IMR-90 (cell line): ENCODE results near the gene NF1. TPM values are rescaled to one million over a fixed set of nuclear protein-coding genes. Genes with fewer than 3 reads are reported as not detected.

Experiments used
- ATAC-seq: fragments of 200-7000 bp; cut with Tn5 transposase; 2 replicates; pipeline ENCODE4 v1.9.1; 2020; ENCODE audit warnings: low read depth, mild to moderate bottlenecking, moderate library complexity
- BruUV-seq: library from RNA; stranded (reverse); fragments of 400-500 nt; replicated peaks from 2 replicates; lab custom pipeline; 2021; lab: Mats Ljungman, UMichigan
- CTCF ChIA-PET: fragments of 300-600 bp; formaldehyde crosslinking; extraction: SDS; loops from one replicate; lab custom pipeline; 2021; ENCODE audit warnings: antibody characterized with exemption; lab: Yijun Ruan, JAX
- POLR2A ChIA-PET: fragments of 300-600 bp; sonication (Branson Sonifier 250); formaldehyde crosslinking; loops from one replicate; lab custom pipeline; 2022; ENCODE audit warnings: antibody characterized with exemption; ENCODE audit not compliant: unreplicated experiment; lab: Charles Lee
- DNase-seq: peaks from one replicate; pipeline ENCODE4 v3.0.0; 2013
- H2AFZ ChIP-seq: replicated peaks from 2 replicates; pipeline ENCODE3; 2013; ENCODE audit warnings: low read length, mild to moderate bottlenecking; ENCODE audit not compliant: poor library complexity
- H2AK5ac ChIP-seq: 2 replicates; pipeline ENCODE4 v1.6.1; 2013; ENCODE audit warnings: low read depth, low read length, inconsistent platforms
- H2AK9ac ChIP-seq: replicated peaks from 2 replicates; pipeline ENCODE3; 2013; ENCODE audit warnings: mild to moderate bottlenecking, low read depth, low read length, moderate library complexity; ENCODE audit not compliant: poor library complexity
- H2BK120ac ChIP-seq: 2 replicates; pipeline ENCODE4 v1.6.1; 2013; ENCODE audit warnings: low read depth, low read length, inconsistent platforms
- H2BK15ac ChIP-seq: 3 replicates; pipeline ENCODE4 v1.6.1; 2013; ENCODE audit warnings: low read depth, low read length, inconsistent platforms
- H2BK20ac ChIP-seq: 2 replicates; pipeline ENCODE4 v1.6.1; 2013; ENCODE audit warnings: low read depth, mild to moderate bottlenecking, inconsistent platforms, low read length, moderate library complexity
- H2BK5ac ChIP-seq: 2 replicates; pipeline ENCODE4 v1.6.1; 2013; ENCODE audit warnings: mild to moderate bottlenecking, low read depth, low read length, inconsistent platforms; ENCODE audit not compliant: poor library complexity, severe bottlenecking
- H3K14ac ChIP-seq: replicated peaks from 2 replicates; pipeline ENCODE4 v1.6.1; 2013; ENCODE audit warnings: low read depth, low read length, inconsistent platforms
- H3K18ac ChIP-seq: 2 replicates; pipeline ENCODE4 v1.6.1; 2013; ENCODE audit warnings: low read depth, low read length, control low read depth
- H3K23ac ChIP-seq: 2 replicates; pipeline ENCODE4 v1.6.1; 2013; ENCODE audit warnings: low read depth, low read length, inconsistent platforms
- H3K27ac ChIP-seq: 2 replicates; pipeline ENCODE4 v1.5.1; 2013; ENCODE audit warnings: mild to moderate bottlenecking, control low read depth, low read length; ENCODE audit not compliant: insufficient read depth
- H3K27me3 ChIP-seq: 2 replicates; pipeline ENCODE4 v1.6.1; 2013; ENCODE audit warnings: low read length; ENCODE audit not compliant: control insufficient read depth, insufficient read depth
- H3K36me3 ChIP-seq: 2 replicates; pipeline ENCODE4 v1.6.1; 2013; ENCODE audit warnings: low read length, mixed read lengths; ENCODE audit not compliant: control insufficient read depth, insufficient read depth
- H3K4ac ChIP-seq: 2 replicates; pipeline ENCODE4 v1.6.1; 2013; ENCODE audit warnings: low read depth, low read length, inconsistent platforms
- H3K4me1 ChIP-seq: 2 replicates; pipeline ENCODE4 v1.6.1; 2013; ENCODE audit warnings: low read length, mixed read lengths; ENCODE audit not compliant: control insufficient read depth, insufficient read depth
- H3K4me2 ChIP-seq: 2 replicates; pipeline ENCODE4 v1.6.1; 2013; ENCODE audit warnings: low read depth, mild to moderate bottlenecking, control low read depth, low read length, moderate library complexity
- H3K4me3 ChIP-seq: 2 replicates; pipeline ENCODE4 v1.5.1; 2013; ENCODE audit warnings: low read depth, mild to moderate bottlenecking, control low read depth, low read length, moderate library complexity; ENCODE audit not compliant: insufficient read depth
- H3K56ac ChIP-seq: 2 replicates; pipeline ENCODE4 v1.6.1; 2013; ENCODE audit warnings: low read length, inconsistent platforms; ENCODE audit not compliant: insufficient read depth; ENCODE audit errors: extremely low read depth
- H3K79me1 ChIP-seq, 2 experiments: 2 replicates each; pipeline ENCODE4 v1.6.1; 2013; ENCODE audit warnings: low read length in 2 of 2, inconsistent platforms in 1 of 2, low read depth in 1 of 2
- H3K9ac ChIP-seq: 2 replicates; pipeline ENCODE4 v1.6.1; 2013; ENCODE audit warnings: low read depth, low read length, control low read depth
- H3K9me1 ChIP-seq: 2 replicates; pipeline ENCODE4 v1.6.1; 2013; ENCODE audit warnings: low read length, inconsistent platforms; ENCODE audit not compliant: insufficient read depth
- H3K9me3 ChIP-seq: 2 replicates; pipeline ENCODE4 v1.6.1; 2013; ENCODE audit warnings: low read length; ENCODE audit not compliant: control insufficient read depth, insufficient read depth
- H4K20me1 ChIP-seq: 2 replicates; pipeline ENCODE4 v1.6.1; 2013; ENCODE audit warnings: low read length, inconsistent platforms; ENCODE audit not compliant: insufficient read depth
- H4K5ac ChIP-seq: 2 replicates; pipeline ENCODE4 v1.6.1; 2013; ENCODE audit warnings: mild to moderate bottlenecking, low read depth, low read length, control low read depth
- H4K8ac ChIP-seq, 2 experiments: 2 replicates each; pipeline ENCODE4 v1.6.1; 2013; ENCODE audit warnings: low read depth in 2 of 2, low read length in 2 of 2, control low read depth in 1 of 2, inconsistent platforms in 1 of 2
- H4K91ac ChIP-seq: 2 replicates; pipeline ENCODE4 v1.6.1; 2013; ENCODE audit warnings: low read depth, low read length, inconsistent platforms; ENCODE audit not compliant: insufficient read depth
- BHLHE40 ChIP-seq: fragments of 150-350 bp; IDR thresholded peaks from 2 replicates; pipeline ENCODE4 v1.6.1; 2016; ENCODE audit warnings: mild to moderate bottlenecking, low read depth, low read length
- CEBPB ChIP-seq: IDR thresholded peaks from 2 replicates; pipeline ENCODE4 v1.6.1; 2012; ENCODE audit warnings: low read depth, low read length, improper control_type of control experiment
- CHD1 ChIP-seq: IDR thresholded peaks from 2 replicates; pipeline ENCODE4 v1.6.1; 2012; ENCODE audit warnings: low read depth, low read length, improper control_type of control experiment
- CTCF ChIP-seq: conservative IDR thresholded peaks from 2 replicates; pipeline ENCODE4 v1.5.1; 2012; ENCODE audit warnings: mild to moderate bottlenecking, low read depth, low read length, improper control_type of control experiment
- ELK1 ChIP-seq: fragments of 150-350 bp; IDR thresholded peaks from 2 replicates; pipeline ENCODE4 v1.6.1; 2016; ENCODE audit warnings: low read depth, mild to moderate bottlenecking, low read length, moderate library complexity, borderline replicate concordance
- FOS ChIP-seq: fragments of 150-350 bp; IDR thresholded peaks from 2 replicates; pipeline ENCODE4 v1.6.1; 2016; ENCODE audit warnings: low read depth, low read length
- MAFK ChIP-seq: IDR thresholded peaks from 2 replicates; pipeline ENCODE4 v1.6.1; 2012; ENCODE audit warnings: low read depth, low read length, improper control_type of control experiment
- MAZ ChIP-seq: IDR thresholded peaks from 2 replicates; pipeline ENCODE4 v1.6.1; 2012; ENCODE audit warnings: low read depth, mild to moderate bottlenecking, low read length, improper control_type of control experiment, moderate library complexity, borderline replicate concordance
- MXI1 ChIP-seq: IDR thresholded peaks from 2 replicates; pipeline ENCODE4 v1.6.1; 2012; ENCODE audit warnings: low read depth, mild to moderate bottlenecking, low read length, moderate library complexity, borderline replicate concordance
- NFE2L2 ChIP-seq: fragments of 150-350 bp; IDR thresholded peaks from 2 replicates; pipeline ENCODE4 v1.6.1; 2016; ENCODE audit warnings: low read depth, mild to moderate bottlenecking, low read length
- POLR2A ChIP-seq: IDR thresholded peaks from 2 replicates; pipeline ENCODE4 v1.6.1; 2012; ENCODE audit warnings: mild to moderate bottlenecking, low read depth, low read length
- RAD21 ChIP-seq: IDR thresholded peaks from 2 replicates; pipeline ENCODE4 v1.6.1; 2012; ENCODE audit warnings: low read length, improper control_type of control experiment
- RCOR1 ChIP-seq: IDR thresholded peaks from 2 replicates; pipeline ENCODE4 v1.6.1; 2012; ENCODE audit warnings: mild to moderate bottlenecking, low read length, improper control_type of control experiment; ENCODE audit not compliant: insufficient replicate concordance
- RFX5 ChIP-seq: IDR thresholded peaks from 2 replicates; pipeline ENCODE4 v1.8.0; 2012; ENCODE audit warnings: low read depth, mild to moderate bottlenecking, low read length, moderate library complexity
- SMC3 ChIP-seq: fragments of 150-350 bp; IDR thresholded peaks from 2 replicates; pipeline ENCODE4 v1.6.1; 2016; ENCODE audit warnings: low read depth, mild to moderate bottlenecking, antibody characterized with exemption, low read length, moderate library complexity
- USF2 ChIP-seq: fragments of 150-350 bp; IDR thresholded peaks from 2 replicates; pipeline ENCODE4 v1.6.1; 2017; ENCODE audit warnings: mild to moderate bottlenecking, antibody characterized with exemption, low read length, low read depth
- WGBS, 2 experiments: methylation state at CpG; one replicate each; pipeline versions ENCODE4 v1.1.5 to v1.1.7; 2013; ENCODE audit warnings: missing lambda C conversion rate in 2 of 2; ENCODE audit not compliant: insufficient read length in 1 of 2; ENCODE audit errors: extremely low coverage in 2 of 2; 5-methylcytosine and 5-hydroxymethylcytosine counted together
- dilution Hi-C: fragments of 300-500 bp; cut with HindIII; formaldehyde crosslinking; loops from one replicate; pipeline ENCODE4 v1.14.3; 2018; ENCODE audit warnings: low sequenced_read_pairs; ENCODE audit not compliant: unreplicated experiment
- in situ Hi-C: fragments of 300-500 bp; cut with MboI; formaldehyde crosslinking; loops from 3 replicates; pipeline ENCODE4 v1.14.3; 2019; ENCODE audit warnings: low sequenced_read_pairs, inconsistent platforms, mixed read lengths
- intact Hi-C: fragments of 100-400 bp; cut with micrococcal nuclease; formaldehyde crosslinking; loops from 2 replicates; pipeline ENCODE4 v1.10.0; 2022
- polyA plus RNA-seq, 3 experiments: library from polyadenylated mRNA; depleted of rRNA; stranded (reverse); fragments of >200 nt; gene quantifications; 2 replicates each; pipeline ENCODE4 v1.2.3, GENCODE V29; 2012; ENCODE audit warnings: low replicate concordance in 1 of 3
- total RNA-seq: library from RNA; depleted of rRNA; stranded (reverse); fragments of >200 nt; gene quantifications from 2 replicates; pipeline ENCODE4 v1.2.3, GENCODE V29; 2012

Gene NF1
- total and polyA plus RNA-seq, 2 of the 4 experiments (the other 2 are of a cell fraction) = 17.9 to 48.6 TPM

GRCh38 chr17:31144836-31145235 lies 50.1 kb downstream of the NF1 start:
- Histone ChIP-seq H3K4me2 (no peak overlapping the region), H4K5ac (no peak overlapping the region), H2BK20ac (no peak overlapping the region), H2AK9ac (no peak overlapping the region), H3K4me3 (no peak overlapping the region), H4K8ac (no peak overlapping the region), H3K18ac (no peak overlapping the region), H3K23ac (no peak overlapping the region), H4K91ac (no peak overlapping the region), H3K9me3 (no peaks in the 10 kb centered on the region), H3K4me1 (peaks cover 6% of the 10 kb centered on the region), H3K4ac (no peak overlapping the region), H3K36me3 (0 out of 2 replicates have a peak, but pooled peaks cover 4% of the 10 kb centered on the region), H3K27me3 (no peaks in the 10 kb centered on the region), H3K9ac (no peak overlapping the region), H2BK120ac (no peak overlapping the region), H2AFZ (no peak overlapping the region), H3K79me1 (peaks cover 35 to 59% of the 10 kb centered on the region in 2 experiments), H3K56ac (no peak overlapping the region), H4K20me1 (peaks cover 29% of the 10 kb centered on the region; the same call in 1 of the 2 replicates), H2BK5ac (no peak overlapping the region), H3K9me1 (no peaks in the 10 kb centered on the region), H2AK5ac (no peak overlapping the region), H3K27ac (no peak overlapping the region), H3K14ac (no peak overlapping the region), H2BK15ac (no peak overlapping the region)
- DNase-seq (no peak), ATAC-seq (no peak)
- POLR2A ChIA-PET = no interaction called here
- in situ Hi-C loops (no loop called here), dilution Hi-C loops (no loop called here), intact Hi-C loops (loop anchor here (5.0 kb wide), 1 partner anchor 43 kb away; no protein-coding TSS in a partner anchor)
- CTCF ChIA-PET = no interaction called here
- WGBS, 2 experiments = 76% methylated on average over 5 of the region's 7 CpGs; no CpG with 5 or more reads in 1 of the 2 experiments
- TF ChIP-seq MAFK = no peak
- TF ChIP-seq FOS = no peak
- no peak for TF ChIP-seq CHD1
- no peak for TF ChIP-seq BHLHE40
- no peak for TF ChIP-seq CEBPB
- TF ChIP-seq USF2 = no peak
- TF ChIP-seq RCOR1 = no peak
- TF ChIP-seq ELK1 = no peak
- no peak for TF ChIP-seq RAD21
- TF ChIP-seq POLR2A = no peak
- TF ChIP-seq RFX5 = no peak
- TF ChIP-seq SMC3 = no peak
- no peak for TF ChIP-seq MXI1
- TF ChIP-seq MAZ = no peak
- TF ChIP-seq CTCF = no peak
- TF ChIP-seq NFE2L2 = no peak
- no TSS peak for BruUV-seq
